SIG-M5 treated with dmso at 0.1 percent for 504 hours (cell line): ENCODE measurements around the gene ZFYVE16.

Source experiments
- DNase-seq: peaks from one replicate; lab custom pipeline; 2025; ENCODE audit not compliant: unreplicated experiment; lab: John Stamatoyannopoulos, UW

Gene ZFYVE16

GRCh38 chr5:80487444-80487828 is 79.6 kb downstream of the ZFYVE16 start:
- DNase-seq, result no peak

GRCh38 chr5:80487829-80488721 is 80.2 kb downstream of the ZFYVE16 start, which contains the start of gene FAM151B:
Gene FAM151B, plus strand, starts transcription at chr5:80488100. Its CDS starts 24 bp downstream, at chr5:80488124.
- DNase-seq, result peak; percentile 90

- DNase-seq, result no peak
Observed at GRCh38 chr5:80491296-80491695, 83.4 kb downstream of the ZFYVE16 start.

DNA sequence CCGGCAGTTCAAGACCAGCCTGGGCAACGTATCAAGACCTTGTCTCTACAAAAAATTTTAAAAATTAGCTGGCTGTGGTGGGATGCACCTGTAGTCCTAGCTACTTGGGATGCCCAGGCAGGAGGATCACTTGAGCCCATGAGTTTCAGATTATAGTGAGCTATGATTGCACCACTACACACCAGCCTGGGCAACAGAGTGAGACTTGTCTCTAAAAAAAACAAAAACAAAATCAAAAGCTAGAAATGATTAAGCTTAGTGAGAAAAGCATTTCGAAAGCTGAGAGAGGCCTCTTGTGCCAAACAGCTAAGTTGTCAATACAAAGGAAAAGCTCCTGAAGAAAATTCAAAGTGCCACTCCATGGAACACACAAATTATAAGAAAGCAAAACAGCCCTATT is 84.9 kb downstream of the ZFYVE16 start:
- no peak for DNase-seq

GRCh38 chr5:80493443-80493842 is 85.6 kb downstream of the ZFYVE16 start:
- DNase-seq, result peak; percentile 22

GRCh38 chr5:80495891-80496290 is 88.0 kb downstream of the ZFYVE16 start:
- no peak for DNase-seq

GRCh38 chr5:80502800-80503199 is 94.9 kb downstream of the ZFYVE16 start:
- DNase-seq, result peak; percentile 92

DNA sequence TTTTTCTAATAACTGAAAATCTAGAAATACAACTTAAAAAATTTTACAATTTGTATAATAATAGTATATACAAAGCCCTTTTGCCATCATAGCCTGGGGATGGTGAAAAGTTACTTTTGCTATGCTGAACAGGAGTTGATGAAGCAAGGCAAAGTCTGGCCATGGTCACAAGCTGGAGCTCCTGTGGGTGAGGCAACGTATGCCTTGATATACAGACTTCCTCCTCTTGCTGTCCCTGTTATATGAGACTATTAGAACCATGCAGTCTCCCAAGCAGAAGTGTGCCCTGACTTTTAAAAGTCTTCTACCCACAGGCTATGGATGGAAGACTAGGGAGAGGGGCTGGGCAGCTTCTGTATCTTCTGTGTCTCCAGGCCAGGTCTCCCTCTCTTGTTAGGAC is 95.8 kb downstream of the ZFYVE16 start:
- DNase-seq, result peak; percentile 95

- no peak for DNase-seq
Observed at GRCh38 chr5:80504833-80505232, 97.0 kb downstream of the ZFYVE16 start.

DNA sequence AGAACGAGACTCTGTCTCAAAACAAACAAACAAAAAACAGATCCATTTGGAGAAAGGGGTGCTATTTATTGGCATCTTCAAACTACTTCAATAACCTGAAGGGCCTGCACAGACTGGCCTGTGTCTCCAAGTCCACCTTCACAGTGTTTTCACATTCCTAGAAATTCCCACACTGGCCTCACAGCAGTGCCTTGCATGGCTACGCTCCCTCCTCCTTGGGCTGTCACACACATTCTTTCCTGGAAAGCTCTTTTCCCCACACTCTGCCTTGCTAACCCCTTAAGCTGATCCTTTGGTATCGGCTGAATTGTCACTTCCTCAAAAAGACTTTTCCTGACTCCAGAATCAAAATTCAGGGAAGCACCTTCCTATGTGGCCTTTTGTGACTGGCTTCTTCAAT is 99.8 kb downstream of the ZFYVE16 start:
- no peak for DNase-seq

- no peak for DNase-seq
Observed at GRCh38 chr5:80508844-80509243, 101.0 kb downstream of the ZFYVE16 start.

DNA sequence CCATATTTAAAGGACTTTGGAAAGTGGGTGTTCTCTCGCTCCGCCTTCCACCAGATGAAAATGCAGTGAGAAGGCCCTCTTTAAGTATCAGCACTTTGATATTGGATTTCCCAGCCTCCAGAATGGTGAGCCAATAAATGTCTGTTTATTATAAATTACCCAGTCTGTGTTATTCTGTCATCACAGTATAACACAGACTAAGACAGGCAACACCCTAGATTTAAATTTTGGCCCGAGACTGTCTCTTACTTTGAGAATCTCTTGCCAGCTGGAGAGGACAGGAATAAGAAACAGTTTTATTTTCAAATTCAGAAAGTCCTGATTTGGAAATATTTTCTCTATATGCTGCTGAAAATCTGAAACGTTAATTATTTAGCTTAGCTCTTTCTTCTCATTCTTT is 101.5 kb downstream of the ZFYVE16 start:
- DNase-seq, result no peak

DNA sequence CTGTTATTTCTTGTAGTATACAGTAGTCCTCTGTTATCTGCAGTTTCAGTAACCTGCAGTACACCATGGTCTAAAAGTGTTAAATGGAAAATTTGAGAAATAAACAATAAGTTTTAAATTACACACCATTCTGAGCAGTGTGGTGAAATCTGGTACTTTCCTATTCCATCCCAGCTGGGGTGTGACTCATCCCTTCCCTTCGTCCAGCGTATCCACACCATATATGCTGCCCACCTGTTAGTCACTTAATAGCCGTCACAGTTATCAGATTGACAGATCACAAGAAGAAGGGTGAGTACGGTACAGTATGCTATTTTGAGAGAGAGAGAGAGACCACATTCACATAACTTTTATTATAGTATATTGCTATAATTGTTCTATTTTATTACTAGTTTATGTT is 109.0 kb downstream of the ZFYVE16 start:
- DNase-seq, result no peak
